ENCODE measurements around the gene SLC35F4.

DNA sequence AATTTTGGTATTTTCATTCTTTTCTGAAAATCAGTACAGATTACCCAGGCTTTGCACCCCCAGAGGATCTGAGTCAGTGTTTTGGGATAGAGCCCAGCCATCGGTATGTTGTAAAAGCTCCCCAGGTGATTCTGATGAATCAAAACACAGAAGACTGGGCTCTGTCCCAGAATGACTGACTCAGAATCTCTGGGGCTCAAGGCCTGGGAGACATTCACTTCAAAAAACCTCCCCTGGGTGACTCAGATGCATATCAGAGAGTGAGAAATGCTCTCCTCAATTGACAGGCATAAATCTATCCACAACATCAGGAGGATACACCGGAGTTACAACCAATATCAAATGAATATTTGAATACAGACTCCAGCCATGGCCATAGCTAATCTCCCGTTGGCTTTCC, 32.6 kb downstream of the SLC35F4 start:
- TF ChIP-seq, protein P1, sequence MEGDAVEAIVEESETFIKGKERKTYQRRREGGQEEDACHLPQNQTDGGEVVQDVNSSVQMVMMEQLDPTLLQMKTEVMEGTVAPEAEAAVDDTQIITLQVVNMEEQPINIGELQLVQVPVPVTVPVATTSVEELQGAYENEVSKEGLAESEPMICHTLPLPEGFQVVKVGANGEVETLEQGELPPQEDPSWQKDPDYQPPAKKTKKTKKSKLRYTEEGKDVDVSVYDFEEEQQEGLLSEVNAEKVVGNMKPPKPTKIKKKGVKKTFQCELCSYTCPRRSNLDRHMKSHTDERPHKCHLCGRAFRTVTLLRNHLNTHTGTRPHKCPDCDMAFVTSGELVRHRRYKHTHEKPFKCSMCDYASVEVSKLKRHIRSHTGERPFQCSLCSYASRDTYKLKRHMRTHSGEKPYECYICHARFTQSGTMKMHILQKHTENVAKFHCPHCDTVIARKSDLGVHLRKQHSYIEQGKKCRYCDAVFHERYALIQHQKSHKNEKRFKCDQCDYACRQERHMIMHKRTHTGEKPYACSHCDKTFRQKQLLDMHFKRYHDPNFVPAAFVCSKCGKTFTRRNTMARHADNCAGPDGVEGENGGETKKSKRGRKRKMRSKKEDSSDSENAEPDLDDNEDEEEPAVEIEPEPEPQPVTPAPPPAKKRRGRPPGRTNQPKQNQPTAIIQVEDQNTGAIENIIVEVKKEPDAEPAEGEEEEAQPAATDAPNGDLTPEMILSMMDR (IDR thresholded peaks at IDR 0.05; ENCODE audit: poor library complexity, severe bottlenecking), result no peak
- TF ChIP-seq MXI1 (conservative IDR thresholded peaks at IDR 0.05; ENCODE audit: poor library complexity, severe bottlenecking) (no peak), POLR2AphosphoS5 (IDR thresholded peaks at IDR 0.05) (no peak), RAD21 (conservative IDR thresholded peaks at IDR 0.05) (no peak), REST (IDR thresholded peaks at IDR 0.05; ENCODE audit: borderline replicate concordance) (no peak)

Data from neural cell (in vitro differentiated cells).